CD4-positive, CD25-positive, alpha-beta regulatory T cell (primary cell): ENCODE measurements around the gene TRIM46. TPM values are rescaled to one million over a fixed set of nuclear protein-coding genes. Genes with fewer than 3 reads are reported as not detected.

Experiments
- ATAC-seq, 2 donors: fragments of 150-1000 bp; cut with Tn5 transposase; one replicate each; pipeline ENCODE4 v1.10.0; 2021; ENCODE audit warnings: low read depth in 2 of 2, moderate number of reproducible peaks in 2 of 2, moderate library complexity in 1 of 2
- DNase-seq, 3 donors: peaks; one replicate each; pipeline versions ENCODE4 v3.0.0 to v3.0.0-alpha.2; 2012 to 2022; ENCODE audit warnings: mixed read lengths in 1 of 3
- H3K27ac ChIP-seq: one replicate; pipeline ENCODE4 v1.7.0; 2013; ENCODE audit warnings: mild to moderate bottlenecking, low read length; ENCODE audit not compliant: insufficient read depth, poor library complexity, severe bottlenecking
- H3K27me3 ChIP-seq: one replicate; pipeline ENCODE4 v1.7.0; 2013; ENCODE audit warnings: low read length; ENCODE audit not compliant: control insufficient read depth, insufficient read depth
- H3K36me3 ChIP-seq: one replicate; pipeline ENCODE4 v1.7.0; 2013; ENCODE audit warnings: mild to moderate bottlenecking, low read length, moderate library complexity; ENCODE audit not compliant: control insufficient read depth, insufficient read depth
- H3K4me1 ChIP-seq: 2 replicates; pipeline ENCODE4 v1.7.0; 2013; ENCODE audit warnings: mild to moderate bottlenecking, low read length; ENCODE audit not compliant: insufficient read depth, control insufficient read depth, poor library complexity, severe bottlenecking
- H3K4me3 ChIP-seq: one replicate; pipeline ENCODE4 v1.7.0; 2013; ENCODE audit warnings: low read depth, mild to moderate bottlenecking, low read length, moderate library complexity
- H3K9me3 ChIP-seq, 2 experiments: 1 replicate in 1 of 2; 2 replicates in 1 of 2; pipeline ENCODE4 v1.7.0; 2013; ENCODE audit warnings: low read length in 2 of 2, mild to moderate bottlenecking in 1 of 2, moderate library complexity in 1 of 2; ENCODE audit not compliant: control insufficient read depth in 2 of 2
- H3K27ac Mint-ChIP-seq, 3 donors: one replicate each; pipeline ENCODE4 v1.8.0; 2020 to 2022; ENCODE audit warnings: mild to moderate bottlenecking in 3 of 3, mixed read lengths in 3 of 3, moderate library complexity in 2 of 3
- H3K27me3 Mint-ChIP-seq: one replicate; pipeline ENCODE4 v1.8.0; 2022; ENCODE audit warnings: mild to moderate bottlenecking, mixed read lengths
- H3K36me3 Mint-ChIP-seq: one replicate; pipeline ENCODE4 v1.8.0; 2020; ENCODE audit warnings: mixed read lengths
- H3K4me1 Mint-ChIP-seq, 4 donors: one replicate each; pipeline ENCODE4 v1.8.0; 2020 to 2022; ENCODE audit warnings: mixed read lengths in 4 of 4, mild to moderate bottlenecking in 1 of 4
- H3K4me3 Mint-ChIP-seq, 4 donors: one replicate each; pipeline ENCODE4 v1.8.0; 2020 to 2022; ENCODE audit warnings: mild to moderate bottlenecking in 4 of 4, mixed read lengths in 4 of 4, moderate library complexity in 3 of 4
- H3K9me3 Mint-ChIP-seq, 7 donors: one replicate each; pipeline ENCODE4 v1.8.0; 2020 to 2022; ENCODE audit warnings: mixed read lengths in 7 of 7, mild to moderate bottlenecking in 3 of 7, moderate library complexity in 2 of 7
- polyA plus RNA-seq, 4 donors: library from polyadenylated mRNA; unstranded; fragments of 300-500 nt; fragmentation: Illumina TruSeq; gene quantifications; one replicate each; pipeline ENCODE4 v1.2.3, GENCODE V29; 2021
- total RNA-seq: library from RNA; stranded (reverse); gene quantifications from one replicate; pipeline ENCODE4 v1.2.3, GENCODE V29; 2022

Gene TRIM46
- total and polyA plus RNA-seq, 5 donors from 2014 or later = 0.44 to 6.1 (median 1.1) TPM

- no peak overlapping the region for H3K4me3 ChIP-seq
- H3K9me3 Mint-ChIP-seq = no peaks in the 10 kb centered on the region
- H3K4me1 ChIP-seq = peaks cover 4% of the 10 kb centered on the region
- peaks cover 0 to 11% (median 6%) of the 10 kb centered on the region in 4 donors for H3K4me1 Mint-ChIP-seq
- H3K36me3 ChIP-seq = no peaks in the 10 kb centered on the region
- H3K27me3 ChIP-seq = no peaks in the 10 kb centered on the region
- H3K36me3 Mint-ChIP-seq = peaks cover 7% of the 10 kb centered on the region
- H3K27ac ChIP-seq = no peak overlapping the region
- H3K4me3 Mint-ChIP-seq = no peak overlapping the region
- no peak for DNase-seq
- ATAC-seq = no peak
- no peaks in the 10 kb centered on the region for H3K9me3 ChIP-seq
- H3K27me3 Mint-ChIP-seq = no peaks in the 10 kb centered on the region
- no peak overlapping the region for H3K27ac Mint-ChIP-seq
These were observed 28.5 kb downstream of the TRIM46 start for GRCh38 chr1:155202198-155202597.

DNA sequence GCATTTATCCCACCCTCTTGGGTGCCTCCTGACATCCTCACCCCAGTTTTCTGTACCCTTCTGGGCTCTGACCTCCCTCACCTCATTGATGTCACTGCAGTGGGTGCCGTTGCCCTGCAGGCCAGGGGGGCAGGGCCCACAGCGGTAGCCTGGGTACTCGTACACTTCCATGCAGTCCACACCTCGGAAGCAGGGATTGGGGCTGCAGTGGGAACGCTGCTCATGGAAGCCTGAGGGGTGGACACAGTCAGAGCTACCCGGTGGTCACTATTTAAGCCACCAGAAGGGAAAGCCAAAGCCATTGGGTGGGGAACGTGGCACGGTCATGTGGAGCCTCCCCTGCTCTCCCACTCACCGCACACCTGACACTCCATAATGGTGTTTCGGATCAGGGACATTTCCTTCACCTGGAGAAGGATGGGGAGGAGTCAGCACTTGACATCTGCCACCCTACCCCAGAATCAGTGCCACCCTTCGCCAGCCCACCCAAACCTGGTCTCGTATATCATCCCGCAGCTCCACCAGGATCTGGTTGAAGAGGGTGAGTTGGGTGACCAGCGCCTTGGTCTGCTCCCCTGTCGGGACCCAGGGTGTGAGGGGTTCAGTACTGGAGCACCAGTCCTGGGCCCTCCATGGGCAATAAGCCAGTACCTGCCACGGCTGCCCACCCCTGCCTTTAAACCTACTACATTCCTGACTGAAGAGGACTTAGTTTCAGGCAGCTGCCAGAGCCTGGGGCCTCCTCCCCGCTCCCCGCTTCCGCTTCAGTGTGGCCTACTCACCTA lies 29.3 kb downstream of the TRIM46 start:
- Histone ChIP-seq H3K27ac (no peak overlapping the region), H3K9me3 (no peaks in the 10 kb centered on the region), H3K36me3 (no peaks in the 10 kb centered on the region), H3K4me1 (peaks cover 11% of the 10 kb centered on the region), H3K4me3 (no peak overlapping the region), H3K27me3 (no peaks in the 10 kb centered on the region)
- ATAC-seq (no peak), DNase-seq (no peak)
- H3K4me1 Mint-ChIP-seq = peaks cover 0 to 11% (median 10%) of the 10 kb centered on the region in 4 donors
- peak overlapping the region in 1 of 4 donors; percentile 29 for H3K4me3 Mint-ChIP-seq
- H3K27ac Mint-ChIP-seq = no peak overlapping the region
- no peaks in the 10 kb centered on the region for H3K9me3 Mint-ChIP-seq
- peaks cover 7% of the 10 kb centered on the region for H3K36me3 Mint-ChIP-seq
- H3K27me3 Mint-ChIP-seq = no peaks in the 10 kb centered on the region

- Mint-ChIP-seq H3K27me3 (no peaks in the 10 kb centered on the region), H3K4me1 (peaks cover 5 to 26% (median 17%) of the 10 kb centered on the region in 4 donors), H3K9me3 (no peaks in the 10 kb centered on the region), H3K27ac (no peak overlapping the region), H3K4me3 (no peak overlapping the region), H3K36me3 (peaks cover 4% of the 10 kb centered on the region)
- H3K4me3 ChIP-seq = no peak overlapping the region
- H3K36me3 ChIP-seq = no peaks in the 10 kb centered on the region
- H3K27ac ChIP-seq = no peak overlapping the region
- no peaks in the 10 kb centered on the region for H3K27me3 ChIP-seq
- H3K9me3 ChIP-seq = no peaks in the 10 kb centered on the region
- H3K4me1 ChIP-seq = peaks cover 27% of the 10 kb centered on the region
- ATAC-seq (no peak), DNase-seq (no peak)
These were observed 31.4 kb downstream of the TRIM46 start for GRCh38 chr1:155205035-155205434.

DNA sequence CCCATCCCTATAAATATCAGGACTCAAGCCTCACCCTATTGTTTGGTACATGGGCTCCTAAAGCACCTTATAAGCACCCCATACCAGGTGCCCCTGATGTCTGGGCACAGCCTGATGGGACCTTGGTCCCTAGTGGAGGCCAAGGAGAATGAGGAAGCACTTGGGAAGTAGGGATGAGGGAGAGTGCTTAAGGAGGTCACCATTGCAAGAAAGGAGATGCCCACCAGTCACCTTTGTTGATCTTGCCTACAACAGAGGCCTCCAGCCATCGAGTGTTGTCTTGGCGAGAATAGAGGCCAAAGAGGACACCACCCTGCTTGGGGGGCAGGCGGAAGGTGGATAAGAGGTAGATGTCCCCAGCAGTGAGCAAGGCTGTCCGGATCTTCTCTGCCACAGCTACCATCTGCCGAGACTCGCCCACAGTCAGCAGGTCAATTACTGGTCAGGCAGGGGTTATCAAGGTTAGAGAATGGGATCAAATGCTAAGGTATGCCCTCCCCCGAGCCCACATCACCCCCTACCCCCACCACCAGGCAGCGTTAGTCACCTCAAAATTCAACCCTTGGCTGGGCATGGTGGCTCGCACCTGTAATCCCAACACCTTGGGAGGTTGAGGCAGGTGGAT lies 32.4 kb downstream of the TRIM46 start:
- no peak overlapping the region for H3K27ac Mint-ChIP-seq

DNA sequence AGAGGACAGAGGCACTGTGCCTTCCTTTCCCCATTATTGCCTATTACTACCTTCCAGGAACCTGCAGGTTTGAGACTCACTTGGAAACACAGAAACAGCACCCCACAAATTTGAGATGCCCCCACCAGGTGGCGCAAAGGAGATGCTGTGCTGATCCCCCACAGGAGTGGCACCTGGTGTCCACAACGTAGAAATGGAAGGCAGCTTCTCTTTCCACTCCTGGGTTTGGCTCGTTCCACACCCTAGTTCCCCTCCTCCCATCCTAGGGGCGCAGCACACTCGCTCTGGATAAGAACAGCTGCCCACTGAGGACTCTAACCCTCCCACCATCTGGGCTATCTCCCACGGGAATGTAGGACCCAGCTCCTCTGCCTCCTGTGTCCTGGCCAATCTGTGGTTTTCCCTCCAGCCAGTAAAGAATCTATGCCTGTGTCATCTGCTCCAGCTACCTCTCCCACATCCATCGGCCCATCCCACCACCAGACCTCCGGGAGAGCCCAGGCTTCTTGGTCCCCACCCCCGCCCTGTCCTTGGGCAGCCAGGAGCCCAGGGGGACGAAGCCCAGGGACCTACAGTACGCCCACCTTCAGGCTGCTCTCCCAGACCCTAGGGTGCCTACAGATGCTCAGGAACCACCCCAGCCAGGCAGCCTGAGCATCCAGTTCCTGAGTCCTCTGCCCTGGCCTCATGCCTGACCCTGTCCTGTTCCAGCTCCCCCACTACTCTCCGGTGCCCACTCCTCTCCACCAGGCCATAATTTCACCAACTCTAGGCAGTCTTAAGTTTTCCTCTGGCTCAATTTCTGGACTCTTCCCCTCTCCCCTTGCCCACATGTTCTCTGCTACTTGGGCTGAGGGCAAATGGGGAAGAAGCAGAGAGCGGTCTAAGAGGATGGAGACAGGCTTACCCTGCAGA lies 33.5 kb downstream of the TRIM46 start:
- H3K27ac Mint-ChIP-seq = peak overlapping the region; percentile 91 to 95 (median 95)
- peaks cover 5 to 27% (median 21%) of the 10 kb centered on the region in 4 donors for H3K4me1 Mint-ChIP-seq
- peaks cover 3% of the 10 kb centered on the region for H3K36me3 ChIP-seq
- peaks cover 27% of the 10 kb centered on the region for H3K4me1 ChIP-seq
- peak overlapping the region; percentile 73 to 95 (median 86) for H3K4me3 Mint-ChIP-seq
- ATAC-seq = peak; percentile 53 to 56
- no peaks in the 10 kb centered on the region for H3K9me3 ChIP-seq
- peak overlapping the region; percentile 99 for H3K27ac ChIP-seq
- no peaks in the 10 kb centered on the region for H3K27me3 ChIP-seq
- DNase-seq = peak; percentile 78 to 91 (median 87)
- H3K4me3 ChIP-seq = no peak overlapping the region
- H3K9me3 Mint-ChIP-seq = no peaks in the 10 kb centered on the region
- peaks cover 5% of the 10 kb centered on the region for H3K36me3 Mint-ChIP-seq
- no peaks in the 10 kb centered on the region for H3K27me3 Mint-ChIP-seq

More for the DNA sequence above, 32.4 kb downstream of the TRIM46 start:
- no peaks in the 10 kb centered on the region for H3K9me3 Mint-ChIP-seq
- H3K4me1 ChIP-seq = peaks cover 27% of the 10 kb centered on the region
- H3K36me3 Mint-ChIP-seq = peaks cover 5% of the 10 kb centered on the region
- H3K27me3 ChIP-seq = no peaks in the 10 kb centered on the region
- H3K27ac ChIP-seq = no peak overlapping the region
- H3K36me3 ChIP-seq = no peaks in the 10 kb centered on the region
- ATAC-seq = no peak
- H3K4me3 Mint-ChIP-seq = peak overlapping the region in 1 of 4 donors; percentile 29
- DNase-seq = no peak
- no peaks in the 10 kb centered on the region for H3K27me3 Mint-ChIP-seq
- no peaks in the 10 kb centered on the region for H3K9me3 ChIP-seq
- peaks cover 5 to 27% (median 21%) of the 10 kb centered on the region in 4 donors for H3K4me1 Mint-ChIP-seq
- no peak overlapping the region for H3K4me3 ChIP-seq

- Mint-ChIP-seq H3K4me1 (peaks cover 5 to 27% (median 21%) of the 10 kb centered on the region in 4 donors), H3K9me3 (no peaks in the 10 kb centered on the region), H3K4me3 (peak within 1 kb of the TSS; percentile 87 to 95 (median 92)), H3K27me3 (no peaks in the 10 kb centered on the region), H3K36me3 (peaks cover 5% of the 10 kb centered on the region), H3K27ac (peak within 1 kb of the TSS; percentile 93 to 96 (median 95))
- Histone ChIP-seq H3K9me3 (no peaks in the 10 kb centered on the region), H3K36me3 (peaks cover 4% of the 10 kb centered on the region), H3K4me1 (peaks cover 27% of the 10 kb centered on the region), H3K27me3 (no peaks in the 10 kb centered on the region), H3K27ac (peak within 1 kb of the TSS; percentile 99), H3K4me3 (peak within 1 kb of the TSS; percentile 59)
- DNase-seq (no peak), ATAC-seq (no peak)
These were observed 34.3 kb downstream of the TRIM46 start, which contains the start of gene THBS3 for GRCh38 chr1:155207806-155208540. TSS of gene THBS3 (minus strand) at chr1:155207897. CDS start at chr1:155207876, 21 bp downstream.
